Measurements from ENCODE around the gene MMAB.

Gene MMAB

DNA sequence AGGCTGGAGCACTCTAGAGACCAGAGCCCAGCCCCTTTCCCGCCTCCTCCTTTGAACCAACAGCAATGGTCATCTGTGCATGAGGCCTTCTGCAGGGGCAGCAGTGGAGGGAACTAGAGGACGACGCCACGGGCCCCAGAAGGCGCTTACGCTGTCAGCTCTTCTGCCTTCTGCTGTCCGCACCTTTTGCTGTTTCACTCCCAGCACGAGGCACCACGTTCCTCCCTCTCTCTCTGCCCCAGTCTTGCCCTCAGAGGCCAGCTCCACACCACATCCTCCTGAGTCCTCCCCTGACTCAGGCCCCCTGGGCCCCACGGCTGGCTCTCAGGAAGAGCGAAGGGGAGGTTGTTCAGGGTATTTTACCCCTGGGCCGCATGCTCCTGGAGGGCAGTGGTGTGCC is 15.5 kb downstream of the MMAB start:
- TF ChIP-seq, protein P1, sequence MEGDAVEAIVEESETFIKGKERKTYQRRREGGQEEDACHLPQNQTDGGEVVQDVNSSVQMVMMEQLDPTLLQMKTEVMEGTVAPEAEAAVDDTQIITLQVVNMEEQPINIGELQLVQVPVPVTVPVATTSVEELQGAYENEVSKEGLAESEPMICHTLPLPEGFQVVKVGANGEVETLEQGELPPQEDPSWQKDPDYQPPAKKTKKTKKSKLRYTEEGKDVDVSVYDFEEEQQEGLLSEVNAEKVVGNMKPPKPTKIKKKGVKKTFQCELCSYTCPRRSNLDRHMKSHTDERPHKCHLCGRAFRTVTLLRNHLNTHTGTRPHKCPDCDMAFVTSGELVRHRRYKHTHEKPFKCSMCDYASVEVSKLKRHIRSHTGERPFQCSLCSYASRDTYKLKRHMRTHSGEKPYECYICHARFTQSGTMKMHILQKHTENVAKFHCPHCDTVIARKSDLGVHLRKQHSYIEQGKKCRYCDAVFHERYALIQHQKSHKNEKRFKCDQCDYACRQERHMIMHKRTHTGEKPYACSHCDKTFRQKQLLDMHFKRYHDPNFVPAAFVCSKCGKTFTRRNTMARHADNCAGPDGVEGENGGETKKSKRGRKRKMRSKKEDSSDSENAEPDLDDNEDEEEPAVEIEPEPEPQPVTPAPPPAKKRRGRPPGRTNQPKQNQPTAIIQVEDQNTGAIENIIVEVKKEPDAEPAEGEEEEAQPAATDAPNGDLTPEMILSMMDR (IDR thresholded peaks at IDR 0.05; ENCODE audit: insufficient read depth, low read length, poor library complexity, severe bottlenecking), result no peak
- Histone ChIP-seq H3K36me3 (ENCODE audit: control insufficient read depth, insufficient read depth, low read length) (peaks cover 15% of the 10 kb centered on the region), H3K4me3 (replicated peaks; ENCODE audit: low read depth, low read length) (no peak overlapping the region), H3K27me3 (replicated peaks; ENCODE audit: control insufficient read depth, insufficient read depth, low read length) (no peaks in the 10 kb centered on the region)
- no peak for DNase-seq (ENCODE audit: extremely low read depth, insufficient read length)

DNA sequence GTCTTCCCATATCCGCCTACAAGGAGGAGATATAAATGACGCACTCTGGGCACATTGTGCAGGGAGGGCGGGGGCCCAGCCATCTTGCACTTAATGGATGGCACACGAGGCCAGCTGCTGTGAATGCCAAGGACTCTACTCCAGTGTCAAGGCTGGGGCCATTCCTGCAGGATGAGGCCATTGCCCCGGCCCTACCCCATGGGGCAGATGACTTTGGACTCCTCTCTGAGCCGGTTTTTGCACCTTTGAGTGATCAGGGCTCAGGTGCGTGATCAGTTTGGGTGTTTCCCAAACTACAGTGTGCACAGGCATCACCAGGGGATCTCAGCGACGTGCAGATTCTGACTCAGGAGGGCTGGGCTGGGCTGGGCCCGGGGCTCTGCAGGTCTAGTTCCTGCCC is 16.1 kb downstream of the MMAB start:
- DNase-seq (ENCODE audit: extremely low read depth, insufficient read length), result no peak
- TF ChIP-seq, protein P1 (IDR thresholded peaks at IDR 0.05; ENCODE audit: insufficient read depth, low read length, poor library complexity, severe bottlenecking), result no peak
- H3K4me3 ChIP-seq (replicated peaks; ENCODE audit: low read depth, low read length), result no peak overlapping the region
- H3K27me3 ChIP-seq (replicated peaks; ENCODE audit: control insufficient read depth, insufficient read depth, low read length), result no peaks in the 10 kb centered on the region
- peaks cover 10% of the 10 kb centered on the region for H3K36me3 ChIP-seq (ENCODE audit: control insufficient read depth, insufficient read depth, low read length)

DNA sequence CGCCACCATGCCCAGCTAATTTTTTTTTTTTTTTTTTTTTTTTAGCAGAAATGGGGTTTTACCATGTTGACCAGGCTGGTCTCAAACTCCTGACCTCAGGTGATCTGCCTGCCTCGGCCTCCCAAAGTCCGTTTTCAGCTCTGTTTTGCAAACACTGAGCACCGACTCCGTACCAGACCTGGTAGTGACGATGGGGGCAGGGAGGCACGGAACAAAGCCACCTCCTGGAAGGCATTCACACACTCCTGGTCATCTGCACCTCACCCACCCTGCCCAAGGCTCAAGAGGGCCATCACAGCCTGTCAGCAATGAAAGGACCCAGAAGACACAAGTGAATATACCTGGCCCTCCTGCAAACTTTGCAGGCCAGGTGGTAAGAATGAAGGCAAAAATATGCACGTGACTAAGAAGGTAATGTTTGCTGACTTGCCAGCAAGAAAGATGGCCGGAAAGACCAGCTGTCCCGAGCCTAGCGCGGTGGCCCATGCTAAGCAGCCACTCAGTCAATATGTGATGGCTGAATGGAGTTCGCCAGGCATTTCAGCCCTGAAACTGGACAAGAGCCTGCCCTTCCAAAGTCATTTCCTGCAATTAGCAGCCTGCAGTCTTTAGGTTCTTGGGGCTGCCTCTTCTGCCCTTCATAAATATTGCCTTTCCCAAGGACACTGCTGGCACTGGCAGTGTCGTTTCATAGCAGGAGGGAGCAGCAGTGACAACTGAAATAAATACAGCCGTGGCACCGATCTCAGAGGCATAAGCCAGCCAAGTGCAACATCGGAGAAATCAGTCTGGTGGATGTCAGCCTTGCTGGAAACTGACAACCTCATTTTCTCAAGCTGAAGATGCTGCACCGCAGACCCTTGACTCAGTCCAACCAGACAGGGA is 17.6 kb downstream of the MMAB start:
- TF ChIP-seq, protein P1 (IDR thresholded peaks at IDR 0.05; ENCODE audit: insufficient read depth, low read length, poor library complexity, severe bottlenecking), result no peak

DNA sequence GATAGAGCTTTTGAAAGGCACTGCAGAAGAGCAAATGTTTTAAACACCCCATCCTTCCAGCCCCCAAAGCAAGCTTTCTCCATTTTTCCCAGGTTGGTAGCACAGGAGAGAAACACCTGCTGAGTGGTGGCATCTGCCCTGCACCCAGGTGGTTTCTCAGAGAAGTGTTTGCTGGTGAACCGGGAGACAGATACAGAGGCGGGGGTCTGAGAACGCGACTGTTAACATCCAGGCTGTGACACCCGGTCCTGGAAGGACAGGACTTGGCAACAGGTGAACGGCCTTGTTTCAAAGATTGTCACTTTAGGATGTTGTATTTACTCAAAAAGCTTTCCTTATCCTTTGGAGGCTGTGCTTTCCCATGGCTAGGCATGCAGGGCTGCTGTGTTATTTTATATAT is 18.5 kb downstream of the MMAB start:
- TF ChIP-seq, protein P1 (IDR thresholded peaks at IDR 0.05; ENCODE audit: insufficient read depth, low read length, poor library complexity, severe bottlenecking), result no peak
- no peak for DNase-seq (ENCODE audit: extremely low read depth, insufficient read length)
- Histone ChIP-seq H3K36me3 (ENCODE audit: control insufficient read depth, insufficient read depth, low read length) (peaks cover 6% of the 10 kb centered on the region), H3K4me3 (replicated peaks; ENCODE audit: low read depth, low read length) (no peak overlapping the region), H3K27me3 (replicated peaks; ENCODE audit: control insufficient read depth, insufficient read depth, low read length) (no peaks in the 10 kb centered on the region)

More for the DNA sequence above, 17.6 kb downstream of the MMAB start:
- peaks cover 6% of the 10 kb centered on the region for H3K36me3 ChIP-seq (ENCODE audit: control insufficient read depth, insufficient read depth, low read length)
- no peaks in the 10 kb centered on the region for H3K27me3 ChIP-seq (replicated peaks; ENCODE audit: control insufficient read depth, insufficient read depth, low read length)
- no peak overlapping the region for H3K4me3 ChIP-seq (replicated peaks; ENCODE audit: low read depth, low read length)
- DNase-seq (ENCODE audit: extremely low read depth, insufficient read length), result no peak

DNA sequence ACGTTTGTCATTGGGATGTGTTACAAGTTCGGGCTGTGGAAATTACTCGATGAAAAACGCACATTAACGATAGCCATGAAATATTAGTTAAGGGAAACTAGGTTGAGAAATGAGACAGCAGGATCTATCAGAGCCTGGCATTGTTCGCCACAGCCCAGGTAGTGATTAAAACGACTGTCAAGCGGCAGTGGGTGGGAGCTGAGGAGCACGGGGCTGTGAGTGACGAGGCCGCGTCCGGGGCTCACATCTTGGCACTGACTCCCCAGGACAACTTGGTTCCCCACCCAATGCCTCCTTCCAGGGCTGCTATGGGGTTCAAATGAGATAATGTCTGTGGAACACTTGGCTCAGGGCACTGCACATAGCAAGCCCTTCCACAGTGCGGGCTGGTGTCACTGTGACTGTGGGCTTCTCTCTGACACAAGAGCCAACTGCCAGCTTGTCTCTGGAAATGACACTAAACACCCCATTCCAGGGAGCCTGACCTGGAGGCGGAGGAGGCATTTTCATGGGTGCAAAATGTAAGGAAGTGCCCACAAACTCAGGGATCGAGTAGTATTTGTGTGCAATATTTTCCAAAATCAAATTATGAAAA is 19.3 kb downstream of the MMAB start:
- no peaks in the 10 kb centered on the region for H3K27me3 ChIP-seq (replicated peaks; ENCODE audit: control insufficient read depth, insufficient read depth, low read length)
- no peak for DNase-seq (ENCODE audit: extremely low read depth, insufficient read length)
- H3K36me3 ChIP-seq (ENCODE audit: control insufficient read depth, insufficient read depth, low read length), result peaks cover 6% of the 10 kb centered on the region
- TF ChIP-seq, protein P1 (IDR thresholded peaks at IDR 0.05; ENCODE audit: insufficient read depth, low read length, poor library complexity, severe bottlenecking), result no peak
- no peak overlapping the region for H3K4me3 ChIP-seq (replicated peaks; ENCODE audit: low read depth, low read length)
